ENCODE measurements around the gene ARHGEF25. TPM values are rescaled to one million over a fixed set of nuclear protein-coding genes. Genes with fewer than 3 reads are reported as not detected.
A peak's percentile ranks its signal among the peaks of the same experiment; 100 is the strongest.

ARHGEF25 gene
- total and polyA plus RNA-seq, 2 of the 13 experiments (the other 11 are each of a cell fraction or from before 2014, with no cell fraction given): 11.5 to 12.5 TPM

- no peak for TF ChIP-seq HIC2 (CRISPR knock-in tag; IDR thresholded peaks at IDR 0.05; ENCODE audit: low read depth)
- TF ChIP-seq CCDC6 (CRISPR knock-in tag; IDR thresholded peaks at IDR 0.05): peak; percentile 72
- TF ChIP-seq POLR2AphosphoS2 (IDR thresholded peaks at IDR 0.05; ENCODE audit: low read depth, low read length): no peak
- no peak for TF ChIP-seq ZZZ3 (CRISPR knock-in tag; IDR thresholded peaks at IDR 0.05; ENCODE audit: borderline replicate concordance)
- TF ChIP-seq ZBTB3 (CRISPR knock-in tag; IDR thresholded peaks at IDR 0.05; ENCODE audit: borderline replicate concordance, low read depth): no peak
- TF ChIP-seq ATF1 (CRISPR knock-in tag; IDR thresholded peaks at IDR 0.05): no peak
- no peak for TF ChIP-seq REXO4 (CRISPR knock-in tag; IDR thresholded peaks at IDR 0.05; ENCODE audit: borderline replicate concordance)
- TF ChIP-seq TCF7L2 (IDR thresholded peaks at IDR 0.05; ENCODE audit: low read depth, low read length): no peak
- TF ChIP-seq JUND (CRISPR knock-in tag; IDR thresholded peaks at IDR 0.05): 0 out of 2 replicates have a peak, but pooled peaks have one; percentile 37
- TF ChIP-seq ZSCAN25 (CRISPR knock-in tag; IDR thresholded peaks at IDR 0.05): no peak
- no peak for TF ChIP-seq MTF1 (CRISPR knock-in tag; IDR thresholded peaks at IDR 0.05)
- TF ChIP-seq RAD21 (CRISPR knock-in tag; IDR thresholded peaks at IDR 0.05): no peak
- TF ChIP-seq KLF6 (CRISPR knock-in tag; IDR thresholded peaks at IDR 0.05): no peak
- peak; percentile 86 for TF ChIP-seq ZNF292 (CRISPR knock-in tag; IDR thresholded peaks at IDR 0.05; ENCODE audit: borderline replicate concordance, low read depth)
- TF ChIP-seq ZKSCAN8 (CRISPR knock-in tag; IDR thresholded peaks at IDR 0.05; ENCODE audit: borderline replicate concordance): no peak
- TF ChIP-seq ZNF530 (CRISPR knock-in tag; IDR thresholded peaks at IDR 0.05; ENCODE audit: low read depth): no peak
- no peak for TF ChIP-seq RBM39 (IDR thresholded peaks at IDR 0.05; ENCODE audit: low read depth, low read length, poor library complexity, severe bottlenecking)
- TF ChIP-seq AKAP8 (CRISPR knock-in tag; IDR thresholded peaks at IDR 0.05): 0 out of 2 replicates have a peak, but pooled peaks have one; percentile 34
- TF ChIP-seq SP1 (IDR thresholded peaks at IDR 0.05): no peak
- TF ChIP-seq SP1 (CRISPR knock-in tag; IDR thresholded peaks at IDR 0.05): no peak
- no peak; the same call in none of the 2 replicates for TF ChIP-seq ZBTB38 (CRISPR knock-in tag; IDR thresholded peaks at IDR 0.05)
- no peak for TF ChIP-seq ZFP62 (CRISPR knock-in tag; IDR thresholded peaks at IDR 0.05)
- TF ChIP-seq XRCC5 (optimal IDR thresholded peaks at IDR 0.05; ENCODE audit: low read length): peak; percentile 48
- TF ChIP-seq LCORL (IDR thresholded peaks at IDR 0.05): no peak
- TF ChIP-seq LCORL (CRISPR knock-in tag; IDR thresholded peaks at IDR 0.05): peak; percentile 95
- peak; percentile 93 for TF ChIP-seq ZNF639 (CRISPR knock-in tag; conservative IDR thresholded peaks at IDR 0.05)
- TF ChIP-seq FIP1L1 (IDR thresholded peaks at IDR 0.05; ENCODE audit: borderline replicate concordance, insufficient read depth, low read depth, low read length): no peak
- TF ChIP-seq ZBTB34 (CRISPR knock-in tag; IDR thresholded peaks at IDR 0.05): no peak
Observed at GRCh38 chr12:57575771-57576612, 35.2 kb upstream of the ARHGEF25 start (continued).
